ENCODE measurements around the gene IMPDH2.

The IMPDH2 gene

GRCh38 chr3:48980295-48980694 lies 48.9 kb downstream of the IMPDH2 start:
- no peak for DNase-seq (ENCODE audit: low read depth)

- DNase-seq (ENCODE audit: low read depth), result no peak
These were observed 49.7 kb downstream of the IMPDH2 start for GRCh38 chr3:48979451-48979850.
